ENCODE data around the gene POLR3E.

GRCh38 chr16:22336581-22336980 lies 39.4 kb downstream of the POLR3E start:
- TF ChIP-seq CTCF (IDR thresholded peaks at IDR 0.05) (no peak), EZH2 (IDR thresholded peaks at IDR 0.05; ENCODE audit: borderline replicate concordance, insufficient read depth, low read depth, low read length, poor library complexity, severe bottlenecking) (no peak)

Data from B cell (primary cell).